Glutamatergic neuron (in vitro differentiated cells): Measurements from ENCODE around the gene CSNK1G1. TPM values are rescaled to one million over a fixed set of nuclear protein-coding genes. Genes with fewer than 3 reads are reported as not detected.

ENCODE experiments used
- DNase-seq: peaks from one replicate; pipeline ENCODE4 v3.0.0; 2022
- H3K27ac Mint-ChIP-seq: one replicate; pipeline ENCODE4 v1.8.0; 2020; ENCODE audit warnings: mild to moderate bottlenecking, mixed read lengths, inconsistent platforms; ENCODE audit not compliant: unreplicated experiment
- H3K27me3 Mint-ChIP-seq: one replicate; pipeline ENCODE4 v1.8.0; 2020; ENCODE audit warnings: mild to moderate bottlenecking, moderate library complexity, mixed read lengths, inconsistent platforms; ENCODE audit not compliant: unreplicated experiment
- H3K36me3 Mint-ChIP-seq: one replicate; pipeline ENCODE4 v1.8.0; 2020; ENCODE audit warnings: mild to moderate bottlenecking, mixed read lengths, inconsistent platforms; ENCODE audit not compliant: unreplicated experiment
- H3K4me1 Mint-ChIP-seq: one replicate; pipeline ENCODE4 v1.8.0; 2020; ENCODE audit warnings: mild to moderate bottlenecking, low read depth, mixed read lengths, inconsistent platforms; ENCODE audit not compliant: unreplicated experiment
- H3K4me3 Mint-ChIP-seq: one replicate; pipeline ENCODE4 v1.8.0; 2020; ENCODE audit warnings: mild to moderate bottlenecking, mixed read lengths, inconsistent platforms; ENCODE audit not compliant: unreplicated experiment
- H3K9me3 Mint-ChIP-seq: one replicate; pipeline ENCODE4 v1.8.0; 2020; ENCODE audit warnings: mild to moderate bottlenecking, moderate library complexity, mixed read lengths, inconsistent platforms; ENCODE audit not compliant: unreplicated experiment
- CTCF ChIP-seq: fragments of 200-600 bp; sonication (generic); IDR thresholded peaks from one replicate; pipeline ENCODE4 v1.5.0; 2021; ENCODE audit not compliant: partially characterized antibody, unreplicated experiment
- total RNA-seq: library from RNA; stranded (reverse); fragmentation: NEBNext Ultra II Directional; extraction: Animal tissue kit (Norgen Biotek cat#: 25700); gene quantifications from one replicate; pipeline ENCODE4 v1.2.1, GENCODE V29; 2021; ENCODE audit not compliant: unreplicated experiment

The CSNK1G1 gene
- total RNA-seq, 1 donor from 2014 or later = 34.2 TPM

- Mint-ChIP-seq H3K4me3 (no peak overlapping the region), H3K9me3 (no peaks in the 10 kb centered on the region), H3K27ac (no peak overlapping the region), H3K27me3 (no peaks in the 10 kb centered on the region), H3K4me1 (no peaks in the 10 kb centered on the region), H3K36me3 (no peaks in the 10 kb centered on the region)
- no peak for TF ChIP-seq CTCF
- no peak for DNase-seq
These were observed 217.5 kb downstream of the CSNK1G1 start for GRCh38 chr15:64138331-64138941.

GRCh38 chr15:64137226-64137833, 218.6 kb downstream of the CSNK1G1 start:
- Mint-ChIP-seq H3K4me3 (no peak overlapping the region), H3K36me3 (peaks cover 4% of the 10 kb centered on the region), H3K27ac (no peak overlapping the region), H3K27me3 (no peaks in the 10 kb centered on the region), H3K9me3 (no peaks in the 10 kb centered on the region), H3K4me1 (no peaks in the 10 kb centered on the region)
- TF ChIP-seq CTCF = no peak
- no peak for DNase-seq

- DNase-seq = no peak
- H3K27me3 Mint-ChIP-seq = no peaks in the 10 kb centered on the region
- H3K4me3 Mint-ChIP-seq = no peak overlapping the region
- no peak for TF ChIP-seq CTCF
- H3K4me1 Mint-ChIP-seq = no peaks in the 10 kb centered on the region
- H3K36me3 Mint-ChIP-seq = peaks cover 4% of the 10 kb centered on the region
- H3K27ac Mint-ChIP-seq = no peak overlapping the region
- no peaks in the 10 kb centered on the region for H3K9me3 Mint-ChIP-seq
These were observed 219.6 kb downstream of the CSNK1G1 start for GRCh38 chr15:64136347-64136746.

- Mint-ChIP-seq H3K36me3 (peaks cover 4% of the 10 kb centered on the region), H3K27ac (no peak overlapping the region), H3K9me3 (no peaks in the 10 kb centered on the region), H3K27me3 (no peaks in the 10 kb centered on the region), H3K4me3 (no peak overlapping the region), H3K4me1 (no peaks in the 10 kb centered on the region)
- DNase-seq = no peak
- TF ChIP-seq CTCF = no peak
These were observed 221.6 kb downstream of the CSNK1G1 start for GRCh38 chr15:64134345-64134829.

- no peak overlapping the region for H3K27ac Mint-ChIP-seq
- no peak for DNase-seq
- no peak for TF ChIP-seq CTCF
- H3K4me1 Mint-ChIP-seq = no peaks in the 10 kb centered on the region
- H3K9me3 Mint-ChIP-seq = no peaks in the 10 kb centered on the region
- no peak overlapping the region for H3K4me3 Mint-ChIP-seq
- peaks cover 4% of the 10 kb centered on the region for H3K36me3 Mint-ChIP-seq
- H3K27me3 Mint-ChIP-seq = no peaks in the 10 kb centered on the region
These were observed 222.2 kb downstream of the CSNK1G1 start for GRCh38 chr15:64133623-64134344.
